ENCODE results near the gene ENPEP.

Gene ENPEP

GRCh38 chr4:110512901-110513300, 36.9 kb downstream of the ENPEP start:
- Histone ChIP-seq H3K27me3 (no peaks in the 10 kb centered on the region), H4K20me1 (no peaks in the 10 kb centered on the region), H3K4me1 (peaks cover 6 to 11% (median 9%) of the 10 kb centered on the region in 10 experiments; a peak in 17 of 20 replicates), H3K4me2 (no peak overlapping the region), H3K27ac (no peak overlapping the region), H3K9ac (no peak overlapping the region), H3K4me3 (no peak overlapping the region), H3K36me3 (no peaks in the 10 kb centered on the region), H3K9me3 (replicated peaks in 1 of 11) (no peaks in the 10 kb centered on the region)
- no peak for TF ChIP-seq Cebpa-rat (IDR thresholded peaks at IDR 0.05)

- Histone ChIP-seq H3K36me3 (no peaks in the 10 kb centered on the region), H4K20me1 (no peaks in the 10 kb centered on the region), H3K9ac (no peak overlapping the region), H3K27ac (no peak overlapping the region), H3K27me3 (no peaks in the 10 kb centered on the region), H3K9me3 (replicated peaks in 1 of 11) (no peaks in the 10 kb centered on the region), H3K4me3 (no peak overlapping the region), H3K4me2 (peak overlapping the region in 1 of 11 experiments; percentile 71; a peak in 5 of 22 replicates), H3K4me1 (peaks cover 6 to 11% (median 9%) of the 10 kb centered on the region in 10 experiments; a peak in 17 of 20 replicates)
- TF ChIP-seq Cebpa-rat (IDR thresholded peaks at IDR 0.05) = no peak
Observed at GRCh38 chr4:110514889-110515479, 39.0 kb downstream of the ENPEP start.

DNA sequence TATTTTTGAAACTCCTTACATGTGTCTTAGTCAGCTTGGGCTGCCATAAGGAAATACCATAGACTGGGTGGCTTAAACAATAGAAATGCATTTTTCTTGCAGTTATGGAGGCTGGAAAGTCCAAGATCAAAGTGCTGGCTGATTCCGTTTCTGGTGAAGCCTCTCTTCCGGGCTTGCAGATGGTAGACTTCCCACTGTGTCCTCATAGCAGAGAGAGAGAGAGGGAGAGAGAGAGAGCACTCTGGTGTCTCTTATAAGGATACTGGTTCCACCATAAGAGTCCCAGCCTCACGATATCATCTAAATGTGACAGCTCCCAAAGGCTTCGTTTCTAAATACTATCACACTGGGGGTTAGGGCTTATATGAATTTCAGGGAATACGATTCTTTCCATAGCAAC, 39.7 kb downstream of the ENPEP start:
- Histone ChIP-seq H3K4me1 (peaks cover 6 to 11% (median 9%) of the 10 kb centered on the region in 10 experiments; a peak in 17 of 20 replicates), H3K9ac (peak overlapping the region in 6 of 11 experiments; percentile 26 to 75 (median 54); a peak in 6 of 22 replicates), H3K27me3 (no peaks in the 10 kb centered on the region), H4K20me1 (no peaks in the 10 kb centered on the region), H3K27ac (peak overlapping the region in 3 of 11 experiments; percentile 19 to 35 (median 24); a peak in 4 of 22 replicates), H3K9me3 (replicated peaks in 1 of 11) (no peaks in the 10 kb centered on the region), H3K36me3 (no peaks in the 10 kb centered on the region), H3K4me2 (peak overlapping the region; percentile 46 to 80 (median 71); a peak in 21 of 22 replicates), H3K4me3 (peak overlapping the region; percentile 35 to 70 (median 64); a peak in 19 of 20 replicates)
- no peak for TF ChIP-seq Cebpa-rat (IDR thresholded peaks at IDR 0.05)

DNA sequence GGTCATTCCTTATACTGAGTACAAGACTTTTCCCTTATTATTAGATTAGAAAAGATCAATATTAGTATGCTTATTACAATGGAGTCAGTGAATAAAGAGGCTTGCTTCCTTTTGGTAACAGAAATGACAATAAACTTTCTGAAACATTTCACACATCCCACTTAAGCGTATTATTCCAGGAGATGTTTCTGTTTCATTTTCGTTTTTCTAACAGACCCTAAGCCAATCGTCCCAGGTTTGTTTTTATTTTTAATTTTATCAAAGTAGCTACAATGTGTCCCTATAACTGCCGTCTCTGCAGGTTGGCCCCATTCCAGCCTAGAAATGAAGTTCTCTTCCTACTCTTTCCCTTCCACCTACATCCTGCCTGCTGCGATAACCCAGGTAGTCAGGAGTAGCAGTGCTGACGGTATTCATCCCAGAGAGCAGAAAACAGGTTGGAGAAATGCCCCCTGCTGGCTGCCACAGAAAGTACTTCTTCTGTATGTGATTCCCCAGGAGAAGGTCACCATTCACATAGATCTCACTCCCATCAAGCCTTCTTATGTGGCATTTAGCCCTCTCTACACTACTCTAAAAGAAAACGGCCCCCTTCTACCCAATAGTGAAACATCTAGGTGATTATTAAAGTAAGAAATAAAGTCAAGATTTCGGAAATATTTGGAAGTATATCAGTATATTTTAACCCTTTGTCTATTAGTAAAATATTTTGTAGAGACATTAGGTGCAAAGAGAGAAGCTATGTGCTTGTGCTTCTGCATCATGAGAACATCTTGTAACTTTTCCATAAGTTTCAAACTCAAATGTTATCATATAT, 40.4 kb downstream of the ENPEP start:
- Histone ChIP-seq H3K4me1 (peaks cover 6 to 11% (median 9%) of the 10 kb centered on the region in 10 experiments; a peak in 17 of 20 replicates), H3K9ac (peak overlapping the region in 9 of 11 experiments; percentile 26 to 75 (median 58); a peak in 15 of 22 replicates), H4K20me1 (no peaks in the 10 kb centered on the region), H3K4me2 (peak overlapping the region; percentile 46 to 80 (median 71)), H3K27ac (peak overlapping the region in 3 of 11 experiments; percentile 19 to 35 (median 24); a peak in 5 of 22 replicates), H3K27me3 (no peaks in the 10 kb centered on the region), H3K4me3 (peak overlapping the region; percentile 35 to 70 (median 64); a peak in 19 of 20 replicates), H3K9me3 (replicated peaks in 1 of 11) (no peaks in the 10 kb centered on the region), H3K36me3 (no peaks in the 10 kb centered on the region)
- TF ChIP-seq Cebpa-rat (IDR thresholded peaks at IDR 0.05) = no peak

- H3K36me3 ChIP-seq = no peaks in the 10 kb centered on the region
- no peak overlapping the region for H3K27ac ChIP-seq
- no peak overlapping the region for H3K4me2 ChIP-seq
- H3K4me1 ChIP-seq = peaks cover 6 to 11% (median 9%) of the 10 kb centered on the region in 10 experiments; a peak in 17 of 20 replicates
- no peaks in the 10 kb centered on the region for H3K27me3 ChIP-seq
- H3K9ac ChIP-seq = no peak overlapping the region
- H4K20me1 ChIP-seq = no peaks in the 10 kb centered on the region
- no peak overlapping the region for H3K4me3 ChIP-seq
- TF ChIP-seq Cebpa-rat (IDR thresholded peaks at IDR 0.05) = no peak
- H3K9me3 ChIP-seq (replicated peaks in 1 of 11) = no peaks in the 10 kb centered on the region
Observed at GRCh38 chr4:110518889-110519490, 43.0 kb downstream of the ENPEP start.

DNA sequence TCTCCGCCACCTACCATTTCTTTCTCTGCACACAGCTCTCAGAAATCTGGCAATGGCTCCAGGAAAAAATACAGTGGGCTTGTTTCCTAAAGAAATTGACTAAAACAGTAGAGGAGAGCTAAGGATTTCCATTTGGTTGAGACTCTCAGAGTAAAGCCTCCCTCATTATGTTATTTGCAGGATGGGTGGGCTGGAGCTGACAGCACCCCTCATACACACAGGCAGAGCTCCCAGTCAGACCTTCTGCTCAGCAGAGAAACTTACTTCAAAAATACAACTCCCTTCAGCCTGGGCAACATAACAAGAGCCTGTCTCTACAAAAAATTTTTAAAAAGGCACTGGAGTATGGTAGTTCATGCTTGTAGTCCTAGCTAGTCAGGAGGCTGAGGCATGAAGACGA, 44.9 kb downstream of the ENPEP start:
- no peaks in the 10 kb centered on the region for H3K27me3 ChIP-seq
- no peak for TF ChIP-seq Cebpa-rat (IDR thresholded peaks at IDR 0.05)
- H3K27ac ChIP-seq = no peak overlapping the region
- H4K20me1 ChIP-seq = no peaks in the 10 kb centered on the region
- H3K9ac ChIP-seq = no peak overlapping the region
- H3K4me3 ChIP-seq = no peak overlapping the region
- no peak overlapping the region for H3K4me2 ChIP-seq
- no peaks in the 10 kb centered on the region for H3K9me3 ChIP-seq (replicated peaks in 1 of 11)
- no peaks in the 10 kb centered on the region for H3K36me3 ChIP-seq
- peaks cover under 1 to 5% (median 2%) of the 10 kb centered on the region in 10 experiments; a peak in 13 of 20 replicates for H3K4me1 ChIP-seq

DNA sequence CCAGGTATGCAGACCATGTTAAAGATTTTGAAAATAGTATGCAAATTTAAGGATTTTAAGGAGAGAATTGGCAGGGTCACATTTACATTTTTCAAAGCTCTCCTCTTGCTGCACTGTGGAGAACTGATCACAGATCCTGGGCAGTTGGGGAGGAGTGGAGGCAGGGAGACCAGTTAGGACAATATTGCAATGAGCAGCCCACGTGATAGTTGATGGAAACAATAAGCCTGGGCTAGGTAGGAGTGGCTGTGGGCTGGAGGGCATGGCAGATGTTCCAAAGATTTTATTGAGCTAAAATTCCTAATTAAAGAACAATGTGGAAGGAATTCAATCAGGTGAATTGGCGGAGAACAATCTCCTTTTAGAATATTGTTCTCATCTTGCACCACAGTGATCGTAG, 50.6 kb downstream of the ENPEP start:
- H3K4me2 ChIP-seq = no peak overlapping the region
- no peaks in the 10 kb centered on the region for H4K20me1 ChIP-seq
- no peaks in the 10 kb centered on the region for H3K9me3 ChIP-seq (replicated peaks in 1 of 11)
- H3K27me3 ChIP-seq = no peaks in the 10 kb centered on the region
- H3K27ac ChIP-seq = no peak overlapping the region
- no peak overlapping the region for H3K4me3 ChIP-seq
- no peaks in the 10 kb centered on the region for H3K4me1 ChIP-seq
- TF ChIP-seq Cebpa-rat (IDR thresholded peaks at IDR 0.05) = no peak
- H3K36me3 ChIP-seq = no peaks in the 10 kb centered on the region
- no peak overlapping the region for H3K9ac ChIP-seq

DNA sequence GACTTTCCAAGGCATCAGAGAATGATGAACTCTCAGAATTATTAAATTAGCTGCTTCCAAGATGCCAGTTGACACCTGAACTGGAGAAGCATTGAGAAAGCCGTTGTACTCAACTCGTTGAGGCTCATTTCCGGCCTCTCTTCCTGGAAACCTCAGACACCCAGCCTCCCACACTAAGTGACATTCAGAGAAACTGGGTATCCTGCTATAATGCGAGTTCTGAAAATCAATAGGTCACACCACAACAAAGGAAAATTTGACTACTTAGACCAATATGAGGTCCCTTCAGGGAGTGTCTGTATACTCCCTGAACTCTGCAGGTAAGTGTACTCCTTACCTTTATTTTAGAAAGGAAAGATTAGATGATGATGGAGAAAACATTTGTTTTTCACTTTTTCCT, 51.2 kb downstream of the ENPEP start:
- no peaks in the 10 kb centered on the region for H4K20me1 ChIP-seq
- no peak overlapping the region for H3K27ac ChIP-seq
- H3K4me2 ChIP-seq = no peak overlapping the region
- no peaks in the 10 kb centered on the region for H3K27me3 ChIP-seq
- H3K9ac ChIP-seq = no peak overlapping the region
- no peaks in the 10 kb centered on the region for H3K36me3 ChIP-seq
- H3K4me1 ChIP-seq = no peaks in the 10 kb centered on the region
- no peaks in the 10 kb centered on the region for H3K9me3 ChIP-seq (replicated peaks in 1 of 11)
- H3K4me3 ChIP-seq = no peak overlapping the region
- no peak for TF ChIP-seq Cebpa-rat (IDR thresholded peaks at IDR 0.05)
